Measurements from ENCODE around the gene PPIB. TPM values are rescaled to one million over a fixed set of nuclear protein-coding genes. Genes with fewer than 3 reads are reported as not detected.

Gene PPIB
- total and polyA plus RNA-seq, 2 experiments from 2014 or later = 398 to 870 TPM

DNA sequence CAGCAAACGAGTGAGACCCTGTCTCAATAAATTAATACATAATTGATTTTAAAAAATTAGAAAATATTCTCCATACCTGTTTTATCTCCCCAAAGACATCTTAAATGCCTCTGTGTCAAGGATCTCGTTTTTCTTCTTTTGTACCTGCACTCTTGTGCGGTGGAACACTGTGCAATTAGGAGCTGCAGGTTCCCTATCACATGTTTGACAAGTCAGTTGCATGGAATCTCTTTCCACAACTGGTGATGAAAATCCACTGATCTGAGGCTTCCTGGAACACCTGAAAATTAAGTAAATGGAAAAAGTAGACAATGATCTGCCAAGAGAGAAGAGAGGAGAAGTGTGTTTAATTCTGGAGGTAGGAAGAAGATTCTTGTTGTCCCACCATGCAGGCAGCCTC is 14.2 kb downstream of the PPIB start (continued):
- TF ChIP-seq STAT1 (IDR thresholded peaks at IDR 0.05; ENCODE audit: unreplicated experiment) = no peak

- Histone ChIP-seq H3K9me2 (ENCODE audit: insufficient read depth) (no peaks in the 10 kb centered on the region), H3K4me2 (no peak overlapping the region), H3K4me3 (no peak overlapping the region), H3K27me3 (ENCODE audit: insufficient read depth) (peaks cover 16% of the 10 kb centered on the region), H3F3A (replicated peaks; ENCODE audit: low read depth) (no peaks in the 10 kb centered on the region; the same call in 1 of the 2 replicates), H2AFZ (no peak overlapping the region), H3K79me2 (replicated peaks; ENCODE audit: insufficient read depth) (no peaks in the 10 kb centered on the region), H3K4me1 (ENCODE audit: insufficient read depth) (peaks cover 6% of the 10 kb centered on the region), H3K36me3 (ENCODE audit: insufficient read depth) (no peaks in the 10 kb centered on the region), H4K20me1 (replicated peaks; ENCODE audit: insufficient read depth) (no peaks in the 10 kb centered on the region), H3K27ac (ENCODE audit: low read depth) (no peak overlapping the region)
- Mint-ChIP-seq H3K27me3 (ENCODE audit: insufficient read depth, low read depth, poor library complexity) (peaks cover 14% of the 10 kb centered on the region), H3K4me1 (peaks cover 14% of the 10 kb centered on the region), H3K27ac (no peak overlapping the region), H3K9me3 (no peaks in the 10 kb centered on the region), H3K36me3 (ENCODE audit: low read depth) (no peaks in the 10 kb centered on the region; the same call in 2 of the 3 replicates), H3K4me3 (no peak overlapping the region)
- no peak for ATAC-seq
- TF ChIP-seq NANOG (IDR thresholded peaks at IDR 0.05; ENCODE audit: borderline replicate concordance) = no peak
- TF ChIP-seq ZNF331 (CRISPR knock-in tag; IDR thresholded peaks at IDR 0.05; ENCODE audit: low read depth) = no peak
- TF ChIP-seq POLR2AphosphoS5 (IDR thresholded peaks at IDR 0.05; ENCODE audit: low read depth) = no peak
- TF ChIP-seq EZH2 (IDR thresholded peaks at IDR 0.05; ENCODE audit: low read depth, unreplicated experiment) = no peak
- TF ChIP-seq EZH2phosphoT487 (IDR thresholded peaks at IDR 0.05; ENCODE audit: unreplicated experiment) = no peak
- no peak for TF ChIP-seq ZNF462 (CRISPR knock-in tag; IDR thresholded peaks at IDR 0.05)
- TF ChIP-seq STAT1 (IDR thresholded peaks at IDR 0.05; ENCODE audit: unreplicated experiment) = no peak
- TF ChIP-seq, protein P1, sequence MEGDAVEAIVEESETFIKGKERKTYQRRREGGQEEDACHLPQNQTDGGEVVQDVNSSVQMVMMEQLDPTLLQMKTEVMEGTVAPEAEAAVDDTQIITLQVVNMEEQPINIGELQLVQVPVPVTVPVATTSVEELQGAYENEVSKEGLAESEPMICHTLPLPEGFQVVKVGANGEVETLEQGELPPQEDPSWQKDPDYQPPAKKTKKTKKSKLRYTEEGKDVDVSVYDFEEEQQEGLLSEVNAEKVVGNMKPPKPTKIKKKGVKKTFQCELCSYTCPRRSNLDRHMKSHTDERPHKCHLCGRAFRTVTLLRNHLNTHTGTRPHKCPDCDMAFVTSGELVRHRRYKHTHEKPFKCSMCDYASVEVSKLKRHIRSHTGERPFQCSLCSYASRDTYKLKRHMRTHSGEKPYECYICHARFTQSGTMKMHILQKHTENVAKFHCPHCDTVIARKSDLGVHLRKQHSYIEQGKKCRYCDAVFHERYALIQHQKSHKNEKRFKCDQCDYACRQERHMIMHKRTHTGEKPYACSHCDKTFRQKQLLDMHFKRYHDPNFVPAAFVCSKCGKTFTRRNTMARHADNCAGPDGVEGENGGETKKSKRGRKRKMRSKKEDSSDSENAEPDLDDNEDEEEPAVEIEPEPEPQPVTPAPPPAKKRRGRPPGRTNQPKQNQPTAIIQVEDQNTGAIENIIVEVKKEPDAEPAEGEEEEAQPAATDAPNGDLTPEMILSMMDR (conservative IDR thresholded peaks at IDR 0.05; ENCODE audit: low read depth in 2 of 2) = no peak
- TF ChIP-seq, protein P2, sequence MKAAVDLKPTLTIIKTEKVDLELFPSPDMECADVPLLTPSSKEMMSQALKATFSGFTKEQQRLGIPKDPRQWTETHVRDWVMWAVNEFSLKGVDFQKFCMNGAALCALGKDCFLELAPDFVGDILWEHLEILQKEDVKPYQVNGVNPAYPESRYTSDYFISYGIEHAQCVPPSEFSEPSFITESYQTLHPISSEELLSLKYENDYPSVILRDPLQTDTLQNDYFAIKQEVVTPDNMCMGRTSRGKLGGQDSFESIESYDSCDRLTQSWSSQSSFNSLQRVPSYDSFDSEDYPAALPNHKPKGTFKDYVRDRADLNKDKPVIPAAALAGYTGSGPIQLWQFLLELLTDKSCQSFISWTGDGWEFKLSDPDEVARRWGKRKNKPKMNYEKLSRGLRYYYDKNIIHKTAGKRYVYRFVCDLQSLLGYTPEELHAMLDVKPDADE (IDR thresholded peaks at IDR 0.05) = no peak
- no peak for TF ChIP-seq ZNF114 (CRISPR knock-in tag; IDR thresholded peaks at IDR 0.05)
- TF ChIP-seq REST (IDR thresholded peaks at IDR 0.05; ENCODE audit: unreplicated experiment) = no peak
- TF ChIP-seq JUNB (IDR thresholded peaks at IDR 0.05; ENCODE audit: unreplicated experiment) = no peak
- no peak for TF ChIP-seq CREB1 (CRISPR knock-in tag; IDR thresholded peaks at IDR 0.05; ENCODE audit: low read depth)
- no peak for DNase-seq (ENCODE audit: low spot score)
Measured at GRCh38 chr15:64148168-64148567, 14.7 kb downstream of the PPIB start.
